ENCODE results near the gene ADORA2A. TPM values are rescaled to one million over a fixed set of nuclear protein-coding genes. Genes with fewer than 3 reads are reported as not detected.
A peak's percentile ranks its signal among the peaks of the same experiment; 100 is the strongest.

The ADORA2A gene
- total RNA-seq, 6 experiments from 2014 or later: 2.0 to 7.7 (median 3.6) TPM

DNA sequence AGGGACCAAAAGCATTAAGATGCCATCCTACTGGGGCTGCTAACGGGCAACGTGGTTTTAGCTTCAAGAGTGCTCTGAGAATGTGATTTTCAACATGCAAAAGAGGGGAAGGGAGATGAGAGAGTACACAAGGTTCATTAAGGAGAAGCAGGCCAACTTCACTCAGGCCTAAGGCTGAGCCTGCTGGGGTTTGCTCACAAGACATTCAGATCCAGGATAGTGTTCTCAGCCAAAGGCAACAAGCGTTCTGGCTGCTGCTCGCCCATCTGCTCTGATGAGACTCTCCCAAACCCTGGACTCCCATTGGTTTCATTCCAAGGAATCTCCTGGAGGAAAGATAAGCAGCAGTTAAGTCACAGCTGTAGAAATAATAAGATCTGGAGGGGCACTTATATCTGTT lies 44.2 kb downstream of the ADORA2A start:
- 72% methylated on average over 4 of the region's 4 CpGs for WGBS (ENCODE audit: insufficient coverage, low coverage, low lambda C conversion rate, missing lambda C conversion rate)
- DNase-seq: peak in 1 of 3 donors; percentile 37
- no peak overlapping the region for H3K4me3 ChIP-seq
- no peak for TF ChIP-seq POLR2A (IDR thresholded peaks at IDR 0.05)
- TF ChIP-seq, protein P1, sequence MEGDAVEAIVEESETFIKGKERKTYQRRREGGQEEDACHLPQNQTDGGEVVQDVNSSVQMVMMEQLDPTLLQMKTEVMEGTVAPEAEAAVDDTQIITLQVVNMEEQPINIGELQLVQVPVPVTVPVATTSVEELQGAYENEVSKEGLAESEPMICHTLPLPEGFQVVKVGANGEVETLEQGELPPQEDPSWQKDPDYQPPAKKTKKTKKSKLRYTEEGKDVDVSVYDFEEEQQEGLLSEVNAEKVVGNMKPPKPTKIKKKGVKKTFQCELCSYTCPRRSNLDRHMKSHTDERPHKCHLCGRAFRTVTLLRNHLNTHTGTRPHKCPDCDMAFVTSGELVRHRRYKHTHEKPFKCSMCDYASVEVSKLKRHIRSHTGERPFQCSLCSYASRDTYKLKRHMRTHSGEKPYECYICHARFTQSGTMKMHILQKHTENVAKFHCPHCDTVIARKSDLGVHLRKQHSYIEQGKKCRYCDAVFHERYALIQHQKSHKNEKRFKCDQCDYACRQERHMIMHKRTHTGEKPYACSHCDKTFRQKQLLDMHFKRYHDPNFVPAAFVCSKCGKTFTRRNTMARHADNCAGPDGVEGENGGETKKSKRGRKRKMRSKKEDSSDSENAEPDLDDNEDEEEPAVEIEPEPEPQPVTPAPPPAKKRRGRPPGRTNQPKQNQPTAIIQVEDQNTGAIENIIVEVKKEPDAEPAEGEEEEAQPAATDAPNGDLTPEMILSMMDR (IDR thresholded peaks at IDR 0.05): no peak
- H3K36me3 ChIP-seq: peaks cover 0 to 4% (median 0%) of the 10 kb centered on the region in 4 donors
- no peaks in the 10 kb centered on the region for H3K9me3 ChIP-seq
- H3K27me3 ChIP-seq: no peaks in the 10 kb centered on the region
- intact Hi-C loops (cut with DNase I): no loop called here
- peak in 2 of 4 donors; percentile 16 to 34 for ATAC-seq
- H3K27ac ChIP-seq: no peak overlapping the region
- no peaks in the 10 kb centered on the region for H3K4me1 ChIP-seq

DNA sequence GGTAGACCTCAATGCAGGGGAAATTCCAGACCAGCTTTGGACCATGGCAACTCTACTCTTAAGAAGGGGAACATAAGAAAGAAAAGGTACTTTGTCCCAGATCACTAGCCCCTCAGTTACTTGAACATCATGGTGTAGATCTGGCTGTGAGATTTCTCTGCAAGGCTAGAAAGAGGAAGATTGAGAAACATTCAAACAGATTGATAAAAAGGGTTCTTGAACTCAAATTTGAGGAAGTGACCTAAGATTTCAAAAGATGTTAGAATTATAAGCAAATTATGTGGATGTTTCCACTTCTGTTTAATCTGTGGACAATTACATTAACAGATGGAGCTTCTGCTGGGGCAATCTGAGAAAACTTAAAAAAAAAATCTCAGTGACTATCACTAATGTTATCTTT lies 45.9 kb downstream of the ADORA2A start:
- DNase-seq: no peak
- H3K27me3 ChIP-seq: no peaks in the 10 kb centered on the region
- peaks cover 0 to 4% (median 0%) of the 10 kb centered on the region in 4 donors for H3K36me3 ChIP-seq
- H3K4me3 ChIP-seq: no peak overlapping the region
- ATAC-seq: no peak
- peak overlapping the region in 1 of 3 donors; percentile 28 for H3K27ac ChIP-seq
- peaks cover 0 to 7% (median 0%) of the 10 kb centered on the region in 4 donors for H3K4me1 ChIP-seq
- H3K9me3 ChIP-seq: no peaks in the 10 kb centered on the region
- TF ChIP-seq, protein P1 (IDR thresholded peaks at IDR 0.05): no peak
- no peak for TF ChIP-seq POLR2A (IDR thresholded peaks at IDR 0.05)
- intact Hi-C loops (cut with DNase I): no loop called here

DNA sequence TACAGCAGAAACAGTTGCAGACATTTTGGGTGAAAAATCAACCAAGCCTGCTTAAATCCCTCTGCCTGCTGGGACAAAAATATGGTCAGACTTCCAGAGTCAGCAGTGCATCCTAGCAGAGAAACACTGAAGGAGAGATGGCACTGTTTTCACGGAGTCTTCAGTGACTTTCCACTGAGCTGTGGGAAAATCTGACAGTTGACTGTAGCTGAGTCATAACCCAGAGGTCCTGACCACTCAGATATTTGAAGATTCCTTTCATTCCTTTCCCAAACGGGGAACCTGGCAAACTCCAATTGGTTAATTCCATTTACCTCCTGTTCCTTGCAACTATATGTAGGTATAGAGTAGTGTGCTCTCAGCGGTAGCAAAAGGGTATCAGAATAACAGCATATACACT lies 46.8 kb downstream of the ADORA2A start:
- Histone ChIP-seq H3K27me3 (no peaks in the 10 kb centered on the region), H3K27ac (peak overlapping the region in 1 of 3 donors; percentile 28), H3K4me3 (no peak overlapping the region), H3K36me3 (peaks cover 0 to 4% (median 0%) of the 10 kb centered on the region in 4 donors), H3K4me1 (peaks cover 0 to 7% (median 0%) of the 10 kb centered on the region in 4 donors), H3K9me3 (no peaks in the 10 kb centered on the region)
- no peak for TF ChIP-seq POLR2A (IDR thresholded peaks at IDR 0.05)
- TF ChIP-seq, protein P1 (IDR thresholded peaks at IDR 0.05): no peak
- DNase-seq: peak in 1 of 3 donors; percentile 22
- 36% methylated on average over 2 of the region's 3 CpGs for WGBS (ENCODE audit: insufficient coverage, low coverage, low lambda C conversion rate, missing lambda C conversion rate)
- peak; percentile 33 to 78 (median 52) for ATAC-seq
- intact Hi-C loops (cut with DNase I): no loop called here

DNA sequence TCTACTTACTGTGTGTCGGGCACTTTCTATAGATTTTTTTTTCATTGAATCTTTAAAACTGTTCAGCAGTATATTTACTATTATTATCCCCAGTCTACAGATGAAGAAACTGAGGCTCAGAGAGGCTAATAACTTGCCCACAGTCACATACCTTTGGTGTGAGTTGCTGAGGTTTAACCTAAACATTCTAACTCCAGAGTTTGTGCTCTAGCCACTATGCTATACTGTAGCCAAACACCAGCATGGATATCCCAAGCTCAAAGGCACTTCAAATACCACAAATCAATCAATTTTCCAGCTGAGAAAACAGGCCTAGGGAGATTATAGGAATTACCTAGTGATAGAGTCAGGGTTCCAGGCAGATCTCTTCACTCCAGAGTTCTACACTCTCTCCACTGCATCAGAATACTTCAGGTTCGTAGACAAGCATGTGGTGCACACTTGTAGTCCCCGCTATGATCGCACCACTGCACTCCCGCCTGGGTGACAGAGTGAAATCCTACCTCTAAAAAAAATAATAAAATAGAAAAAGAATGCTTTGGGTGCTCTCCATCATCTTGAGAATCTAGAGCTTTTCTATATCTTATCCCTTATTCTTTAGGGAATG lies 47.4 kb downstream of the ADORA2A start:
- H3K4me1 ChIP-seq: peaks cover 0 to 7% (median 0%) of the 10 kb centered on the region in 4 donors
- H3K9me3 ChIP-seq: no peaks in the 10 kb centered on the region
- H3K27ac ChIP-seq: no peak overlapping the region
- TF ChIP-seq POLR2A (IDR thresholded peaks at IDR 0.05): no peak
- intact Hi-C loops (cut with DNase I): no loop called here
- peaks cover 0 to 4% (median 0%) of the 10 kb centered on the region in 4 donors for H3K36me3 ChIP-seq
- no peak for ATAC-seq
- 78% methylated on average over 5 of the region's 5 CpGs for WGBS (ENCODE audit: insufficient coverage, low coverage, low lambda C conversion rate, missing lambda C conversion rate)
- peak in 1 of 3 donors; percentile 28 for DNase-seq
- H3K4me3 ChIP-seq: no peak overlapping the region
- no peaks in the 10 kb centered on the region for H3K27me3 ChIP-seq

DNA sequence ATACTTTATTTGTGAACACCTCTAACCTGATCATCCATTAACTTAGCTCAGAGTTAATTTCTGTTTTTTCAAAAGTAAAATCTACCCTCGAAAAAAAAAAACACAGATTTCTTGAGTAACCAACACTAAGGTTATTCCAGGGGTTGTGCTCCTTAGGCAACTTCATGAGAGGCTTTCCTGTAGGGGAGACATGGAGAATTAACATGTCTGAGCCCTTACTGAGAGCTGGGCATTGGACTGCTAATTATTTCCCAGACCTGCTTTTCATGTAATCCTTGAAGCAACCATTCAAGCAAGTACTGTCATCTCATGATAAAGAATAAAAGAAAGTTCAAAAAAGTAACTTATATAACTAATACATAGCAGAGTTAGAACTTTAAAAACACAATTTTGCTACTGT lies 54.2 kb downstream of the ADORA2A start:
- DNase-seq: no peak
- H3K4me1 ChIP-seq: peaks cover 0 to 66% (median 23%) of the 10 kb centered on the region in 4 donors
- H3K27ac ChIP-seq: peak overlapping the region in 2 of 3 donors; percentile 62 to 79
- no peaks in the 10 kb centered on the region for H3K9me3 ChIP-seq
- ATAC-seq: no peak
- H3K27me3 ChIP-seq: no peaks in the 10 kb centered on the region
- TF ChIP-seq POLR2A (IDR thresholded peaks at IDR 0.05): no peak
- TF ChIP-seq, protein P1 (IDR thresholded peaks at IDR 0.05): no peak
- H3K36me3 ChIP-seq: no peaks in the 10 kb centered on the region
- intact Hi-C loops (cut with DNase I): loop anchor here in 1 of 2 donors (10.0 kb wide), 1 partner anchor 57 kb away; the partner anchor contains the start of gene ADORA2A
- 14% methylated on average over 1 of the region's 1 CpG for WGBS (ENCODE audit: insufficient coverage, low coverage, low lambda C conversion rate, missing lambda C conversion rate)
- H3K4me3 ChIP-seq: no peak overlapping the region
